GM20431 (cell line): Measurements from ENCODE around the gene RAB33B.
"Not testable (repeated sequence)": the region's sequence is repeated elsewhere in the genome, so short reads cannot be mapped to it uniquely, and the experiment has no call there.

Experiments
- in situ Hi-C: fragments of 300-500 bp; cut with MseI, MboI; formaldehyde crosslinking; loops from one replicate; pipeline ENCODE4 v1.15.0; 2020; ENCODE audit warnings: low sequenced_read_pairs; ENCODE audit not compliant: unreplicated experiment

The RAB33B gene

GRCh38 chr4:139460565-139460964 lies 6.6 kb downstream of the RAB33B start:
- in situ Hi-C loops: no loop called here

GRCh38 chr4:139461022-139461628 lies 7.2 kb downstream of the RAB33B start:
- in situ Hi-C loops: no loop called here

- in situ Hi-C loops: not testable (repeated sequence)
Measured at GRCh38 chr4:139464512-139464911, 10.6 kb downstream of the RAB33B start.

- in situ Hi-C loops: no loop called here
Measured at GRCh38 chr4:139465922-139466321, 12.0 kb downstream of the RAB33B start.

- in situ Hi-C loops: not testable (repeated sequence)
Measured at GRCh38 chr4:139468756-139469155, 14.8 kb downstream of the RAB33B start.

GRCh38 chr4:139469216-139469615 lies 15.3 kb downstream of the RAB33B start:
- in situ Hi-C loops: no loop called here

- in situ Hi-C loops: no loop called here
Measured at GRCh38 chr4:139469869-139470268, 15.9 kb downstream of the RAB33B start.

- in situ Hi-C loops: no loop called here
Measured at GRCh38 chr4:139470295-139470694, 16.4 kb downstream of the RAB33B start.

GRCh38 chr4:139470997-139471665 lies 17.2 kb downstream of the RAB33B start:
- in situ Hi-C loops: no loop called here

GRCh38 chr4:139472852-139473251 lies 18.9 kb downstream of the RAB33B start:
- in situ Hi-C loops: no loop called here

GRCh38 chr4:139476363-139476762 lies 22.4 kb downstream of the RAB33B start:
- in situ Hi-C loops: no loop called here

- in situ Hi-C loops: no loop called here
Measured at GRCh38 chr4:139481465-139481864, 27.5 kb downstream of the RAB33B start.

- in situ Hi-C loops: no loop called here
Measured at GRCh38 chr4:139483000-139483399, 29.1 kb downstream of the RAB33B start.

- in situ Hi-C loops: no loop called here
Measured at GRCh38 chr4:139484783-139485311, 30.9 kb downstream of the RAB33B start.

- in situ Hi-C loops: no loop called here
Measured at GRCh38 chr4:139488442-139488841, 34.5 kb downstream of the RAB33B start.

- in situ Hi-C loops: no loop called here
Measured at GRCh38 chr4:139489638-139490037, 35.7 kb downstream of the RAB33B start.

- in situ Hi-C loops: no loop called here
Measured at GRCh38 chr4:139492429-139492828, 38.5 kb downstream of the RAB33B start.

GRCh38 chr4:139493176-139493575 lies 39.3 kb downstream of the RAB33B start:
- in situ Hi-C loops: no loop called here

GRCh38 chr4:139499186-139499585 lies 45.3 kb downstream of the RAB33B start:
- in situ Hi-C loops: no loop called here

- in situ Hi-C loops: no loop called here
Measured at GRCh38 chr4:139501117-139501516, 47.2 kb downstream of the RAB33B start.

GRCh38 chr4:139501527-139501926 lies 47.6 kb downstream of the RAB33B start:
- in situ Hi-C loops: no loop called here
